K562 (cell line): ENCODE data around the gene IPO5.

ENCODE experiments used
- ASH1L ChIP-seq: fragments of 450-650 bp; IDR thresholded peaks from 2 replicates; pipeline ENCODE4 v1.6.1; 2018; ENCODE audit warnings: borderline replicate concordance, mild to moderate bottlenecking, low read depth; ENCODE audit not compliant: partially characterized antibody
- BRF1 ChIP-seq: IDR thresholded peaks from 3 replicates; pipeline ENCODE4 v1.6.1; 2011; ENCODE audit warnings: borderline replicate concordance, mild to moderate bottlenecking; ENCODE audit not compliant: insufficient read length; ENCODE audit errors: extremely low read depth
- CTCF ChIP-seq, 3 experiments: IDR thresholded peaks in 2 of 3; conservative IDR thresholded peaks in 1 of 3; 2 replicates each; pipeline ENCODE4 v1.5.1; 2011 to 2012; ENCODE audit warnings: low read length in 3 of 3, mild to moderate bottlenecking in 3 of 3, control low read depth in 2 of 3, improper control_type of control experiment in 1 of 3, inconsistent platforms in 1 of 3, low read depth in 1 of 3, mixed read lengths in 1 of 3, moderate library complexity in 1 of 3; ENCODE audit not compliant: insufficient read depth in 2 of 3
- EP300 ChIP-seq: IDR thresholded peaks from 2 replicates; pipeline ENCODE4 v1.6.1; 2012; ENCODE audit warnings: low read length, improper control_type of control experiment
- HDAC6 ChIP-seq: IDR thresholded peaks from 2 replicates; pipeline ENCODE4 v1.6.1; 2012; ENCODE audit warnings: low read depth, mild to moderate bottlenecking, control low read depth, inconsistent platforms, low read length, moderate library complexity
- JUND ChIP-seq, 2 experiments: IDR thresholded peaks; 2 replicates in 1 of 2; 3 replicates in 1 of 2; pipeline ENCODE4 v1.6.1; 2011; ENCODE audit warnings: borderline replicate concordance in 2 of 2, low read depth in 2 of 2, low read length in 2 of 2, improper control_type of control experiment in 1 of 2, missing biosample characterization in 1 of 2, missing genetic modification characterization in 1 of 2, missing genetic modification reagents in 1 of 2
- POLR2AphosphoS5 ChIP-seq: IDR thresholded peaks from 2 replicates; pipeline ENCODE4 v1.6.1; 2011; ENCODE audit warnings: mild to moderate bottlenecking, low read depth, low read length, moderate library complexity; ENCODE audit not compliant: control insufficient read depth, insufficient read depth
- REST ChIP-seq, 2 experiments: fragments of 450-650 bp; formaldehyde crosslinking in 1 of 2; IDR thresholded peaks; 2 replicates each; pipeline versions ENCODE4 v1.4.0 to v1.6.1; 2014 to 2020; ENCODE audit warnings: mild to moderate bottlenecking in 2 of 2, borderline replicate concordance in 1 of 2, low read depth in 1 of 2
- SETDB1 ChIP-seq: IDR thresholded peaks from one replicate; pipeline ENCODE4 v1.6.1; 2012; ENCODE audit warnings: low read length, control low read depth, inconsistent platforms

GRCh38 chr13:97967948-97968347, 14.5 kb downstream of the IPO5 start:
- TF ChIP-seq CTCF (IDR thresholded peaks at IDR 0.05 in 2 of 3, conservative IDR thresholded peaks at IDR 0.05 in 1 of 3; ENCODE audit: insufficient read depth in 2 of 3, low read depth in 1 of 3, low read length in 3 of 3) (no peak), SETDB1 (no peak), REST (IDR thresholded peaks at IDR 0.05; ENCODE audit: borderline replicate concordance) (no peak), REST (CRISPR knock-in tag; IDR thresholded peaks at IDR 0.05; ENCODE audit: low read depth) (no peak), EP300 (no peak), HDAC6 (no peak), POLR2AphosphoS5 (no peak), ASH1L (no peak), BRF1 (no peak), JUND (IDR thresholded peaks at IDR 0.05; ENCODE audit: borderline replicate concordance, low read depth, low read length) (no peak), JUND (tag; IDR thresholded peaks at IDR 0.05; ENCODE audit: borderline replicate concordance, low read depth, low read length) (no peak)
